CD4-positive, alpha-beta T cell treated with Interferon alpha-2 for 1 hour (primary cell): ENCODE measurements around the gene XXYLT1.
"Not testable (repeated sequence)": the region's sequence is repeated elsewhere in the genome, so short reads cannot be mapped to it uniquely, and the experiment has no call there.

ENCODE experiments used
- DNase-seq, 2 donors: peaks; one replicate each; pipeline ENCODE4 v3.0.0-alpha.2; 2020 to 2022

Gene XXYLT1, protein sequence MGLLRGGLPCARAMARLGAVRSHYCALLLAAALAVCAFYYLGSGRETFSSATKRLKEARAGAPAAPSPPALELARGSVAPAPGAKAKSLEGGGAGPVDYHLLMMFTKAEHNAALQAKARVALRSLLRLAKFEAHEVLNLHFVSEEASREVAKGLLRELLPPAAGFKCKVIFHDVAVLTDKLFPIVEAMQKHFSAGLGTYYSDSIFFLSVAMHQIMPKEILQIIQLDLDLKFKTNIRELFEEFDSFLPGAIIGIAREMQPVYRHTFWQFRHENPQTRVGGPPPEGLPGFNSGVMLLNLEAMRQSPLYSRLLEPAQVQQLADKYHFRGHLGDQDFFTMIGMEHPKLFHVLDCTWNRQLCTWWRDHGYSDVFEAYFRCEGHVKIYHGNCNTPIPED

DNA sequence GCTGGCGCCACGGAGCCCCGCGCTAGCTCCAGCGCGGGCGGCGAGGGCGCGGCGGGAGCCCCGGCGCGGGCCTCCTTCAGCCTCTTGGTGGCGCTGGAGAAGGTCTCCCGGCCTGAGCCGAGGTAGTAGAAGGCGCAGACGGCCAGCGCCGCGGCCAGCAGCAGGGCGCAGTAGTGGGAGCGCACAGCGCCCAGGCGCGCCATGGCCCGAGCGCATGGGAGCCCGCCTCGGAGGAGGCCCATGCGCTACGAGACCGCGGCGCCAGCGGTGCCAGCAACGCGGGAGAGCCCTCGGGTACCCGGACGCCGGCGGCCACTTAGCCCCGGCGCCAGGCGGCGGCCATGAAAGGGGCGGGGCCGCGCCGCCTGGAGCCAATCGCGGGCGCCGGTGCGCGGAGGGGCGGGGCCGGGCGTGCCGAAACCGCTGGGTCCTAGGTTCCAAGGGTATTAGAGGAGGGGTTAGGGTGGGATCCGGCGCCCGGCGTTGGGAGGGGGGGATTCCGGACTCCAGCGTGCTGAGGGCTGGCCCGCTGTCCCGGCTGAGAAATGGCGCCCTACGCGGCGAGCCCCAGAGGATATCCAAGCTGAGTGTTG, at the start of gene XXYLT1:
Gene XXYLT1, minus strand, starts transcription at position 343 of the 593 bp plus-strand sequence. Its CDS starts 101 bp downstream, at position 242.
- DNase-seq, result peak; percentile 85 to 92

DNA sequence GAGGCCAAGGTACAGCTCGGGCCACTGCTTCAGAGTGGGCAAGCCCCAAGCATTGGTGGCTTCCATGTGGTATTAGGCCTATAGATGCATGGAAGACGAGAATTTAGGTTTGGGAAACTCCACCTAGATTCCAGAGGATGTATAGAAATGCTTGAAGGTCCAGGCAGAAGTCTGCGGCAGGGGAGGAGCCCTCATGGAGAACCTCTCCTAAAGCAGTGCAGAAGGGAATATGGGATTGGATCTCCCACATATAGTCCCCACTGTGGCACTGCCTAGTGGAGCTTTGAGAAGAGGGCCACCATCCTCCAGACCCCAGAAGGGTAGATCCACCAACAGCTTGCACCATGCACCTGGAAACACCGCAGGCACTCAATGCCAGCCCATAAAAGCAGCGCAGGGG, 48.1 kb upstream of the XXYLT1 start:
- DNase-seq, result no peak

DNA sequence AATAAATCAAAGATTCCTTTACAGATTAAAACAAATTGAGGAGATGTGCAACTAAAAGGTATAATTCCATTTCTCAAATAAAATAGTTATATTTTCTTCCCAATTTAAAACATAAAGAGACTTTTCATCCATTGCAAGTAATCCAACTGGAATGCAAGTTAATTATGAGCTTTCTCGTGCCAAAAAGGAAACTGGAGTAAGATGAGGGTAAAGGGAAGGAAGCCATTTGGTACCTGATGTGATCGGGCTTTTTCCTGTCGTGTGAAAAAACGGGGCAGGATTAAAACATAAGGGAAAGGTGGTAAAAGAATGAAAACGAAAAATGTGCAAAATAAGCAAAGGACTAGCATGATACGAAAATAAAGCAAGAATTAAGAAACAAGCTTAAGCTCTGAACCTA, 41.8 kb upstream of the XXYLT1 start:
- DNase-seq, result no peak

DNA sequence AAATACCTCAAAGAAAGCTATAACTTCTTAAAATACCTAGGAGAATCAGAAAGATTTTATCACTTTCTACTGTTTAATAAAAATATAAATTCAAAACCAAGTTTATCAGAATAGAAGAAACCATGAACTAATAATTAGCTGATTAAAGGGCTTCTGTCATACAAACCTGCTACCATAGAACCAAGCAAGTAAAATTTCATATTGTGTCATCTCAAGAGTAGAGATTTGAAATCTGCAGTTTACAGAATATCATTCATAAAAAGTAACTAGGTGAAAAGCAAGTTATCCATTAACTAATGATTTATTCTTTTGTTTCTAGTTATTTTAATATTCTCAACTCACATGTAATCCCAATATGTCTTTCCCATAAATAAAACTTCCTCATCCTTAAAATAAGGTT, 36.8 kb upstream of the XXYLT1 start:
- DNase-seq, result no peak

DNA sequence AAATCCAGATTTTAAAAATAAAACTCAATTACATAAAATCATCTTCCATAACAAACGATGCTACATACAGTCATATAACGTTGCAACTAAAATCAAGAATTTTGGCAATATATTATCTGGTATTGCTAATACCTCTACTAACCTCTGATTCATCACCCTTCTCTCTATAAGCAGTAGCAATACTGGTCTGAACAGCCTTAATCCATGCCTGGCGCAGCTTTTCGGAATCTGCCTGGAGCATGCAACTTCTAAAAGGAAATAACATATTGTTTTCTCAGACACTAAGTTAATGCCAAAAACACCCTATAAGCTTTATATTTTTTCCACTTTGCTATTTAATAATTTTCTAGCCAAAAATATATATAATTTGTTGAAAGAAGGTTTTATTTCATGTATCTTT, 35.4 kb upstream of the XXYLT1 start:
- no peak for DNase-seq

DNA sequence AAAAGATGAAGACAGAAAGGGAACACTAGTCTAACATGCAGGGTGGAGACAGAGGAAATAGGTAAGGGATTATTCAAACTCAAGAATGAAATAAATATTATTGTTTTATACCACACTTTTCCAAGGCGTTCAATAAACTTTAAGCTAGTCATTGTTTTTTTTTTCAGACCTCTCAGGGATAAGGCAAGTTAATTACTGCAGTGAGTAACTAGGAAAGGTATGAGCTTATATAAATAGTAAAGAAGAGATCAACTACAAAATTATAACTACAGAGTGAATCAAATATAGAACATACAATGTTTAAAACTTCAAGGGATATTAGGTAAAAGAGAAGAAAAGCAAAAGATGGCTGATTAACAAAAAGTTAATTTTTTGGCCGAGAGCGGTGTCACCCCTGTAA, 31.5 kb upstream of the XXYLT1 start:
- no peak for DNase-seq

DNA sequence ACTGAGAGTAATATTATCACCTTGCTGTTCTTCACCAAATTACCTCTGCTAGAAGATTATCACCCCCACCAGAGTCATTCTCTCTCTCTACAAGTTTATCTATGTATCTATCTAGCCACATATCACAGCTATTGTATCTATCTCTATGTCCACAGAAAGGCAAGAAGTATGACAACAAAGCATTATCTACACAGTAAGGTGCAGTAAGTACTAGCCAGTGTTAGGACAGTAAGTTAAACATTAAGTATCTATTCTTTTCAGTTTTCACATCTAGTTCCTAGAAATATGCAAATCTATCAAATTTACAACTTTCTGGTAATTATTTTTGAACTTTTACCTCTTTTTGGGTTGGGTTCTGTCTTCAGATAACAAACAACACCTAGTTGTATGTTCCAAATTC, 26.5 kb upstream of the XXYLT1 start:
- no peak for DNase-seq

DNA sequence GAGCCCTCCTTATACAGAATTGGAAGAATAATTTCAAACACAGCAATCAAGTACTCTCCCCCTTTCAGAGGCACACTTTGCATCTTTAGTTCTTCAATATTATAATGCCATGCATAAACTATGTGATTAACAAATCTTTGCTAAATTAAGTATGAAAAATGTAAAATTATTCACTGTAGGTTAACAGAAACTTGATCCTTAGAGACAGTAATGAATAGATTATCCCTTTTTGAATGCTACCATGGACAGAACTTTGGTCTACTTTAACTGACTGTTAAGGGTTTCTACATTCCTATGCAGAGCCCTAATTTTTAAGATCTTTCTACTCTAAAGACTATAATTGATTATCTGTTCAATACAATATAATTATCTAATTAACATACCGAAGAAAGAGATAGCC, 25.7 kb upstream of the XXYLT1 start:
- DNase-seq, result no peak

DNA sequence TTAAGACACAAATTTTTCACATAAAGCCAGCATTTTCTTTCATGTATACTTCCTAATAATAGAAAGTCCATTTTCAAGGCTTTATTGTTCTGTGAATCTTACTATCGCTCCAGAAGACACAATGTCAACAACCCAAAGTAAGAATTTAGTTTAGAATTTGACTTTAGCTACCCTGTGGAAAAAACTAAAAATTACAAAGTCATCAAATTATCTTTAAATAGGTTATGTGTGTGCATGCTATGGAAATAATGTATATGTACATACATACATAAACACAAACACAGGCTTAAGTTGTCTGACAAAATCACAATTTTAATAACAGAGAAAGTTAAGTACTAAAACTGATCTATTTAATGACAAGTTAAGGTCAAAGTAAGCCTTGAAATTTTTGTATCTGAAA, 20.2 kb upstream of the XXYLT1 start:
- DNase-seq, result no peak

DNA sequence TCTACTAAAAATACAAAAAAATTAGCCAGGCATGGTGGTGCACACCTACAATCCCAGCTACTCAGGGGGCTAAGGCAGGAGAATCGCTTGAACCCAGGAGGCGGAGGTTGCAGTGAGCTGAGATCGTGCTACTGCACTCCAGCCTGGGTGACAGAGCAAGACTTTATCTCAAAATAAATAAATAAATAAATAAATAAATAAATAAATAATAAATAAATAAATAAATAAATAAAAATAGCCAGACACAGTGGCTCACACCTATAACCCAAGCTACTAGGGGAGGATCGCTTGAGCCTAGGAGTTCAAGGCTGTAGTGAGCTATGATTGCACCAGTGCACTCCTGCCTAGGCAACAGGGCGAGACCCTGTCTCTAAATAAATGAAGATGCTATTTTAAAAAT, 19.7 kb upstream of the XXYLT1 start:
- not testable (repeated sequence) for DNase-seq

GRCh38 chr3:195286115-195286872, 15.3 kb upstream of the XXYLT1 start:
- DNase-seq, result no peak

DNA sequence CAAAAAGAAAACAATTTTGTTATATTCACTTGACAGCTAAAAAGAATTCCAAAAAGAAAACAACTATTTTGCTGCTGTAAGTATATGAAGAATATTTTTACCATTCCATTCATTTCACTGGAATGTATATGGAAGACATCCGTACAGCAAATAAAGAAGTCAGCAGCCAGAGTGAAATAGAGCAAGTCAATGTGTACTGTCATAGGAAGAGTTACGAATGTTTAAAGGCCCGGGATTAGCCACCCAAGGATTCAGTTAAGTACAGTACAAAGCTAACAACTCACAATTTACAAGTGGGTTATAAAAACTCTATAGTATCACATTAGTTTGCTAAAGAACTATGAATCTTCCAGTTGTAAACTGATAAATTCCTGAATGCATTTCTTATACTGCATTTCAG, 14.4 kb upstream of the XXYLT1 start:
- DNase-seq, result no peak

GRCh38 chr3:195284842-195285241, 13.9 kb upstream of the XXYLT1 start:
- DNase-seq, result no peak

DNA sequence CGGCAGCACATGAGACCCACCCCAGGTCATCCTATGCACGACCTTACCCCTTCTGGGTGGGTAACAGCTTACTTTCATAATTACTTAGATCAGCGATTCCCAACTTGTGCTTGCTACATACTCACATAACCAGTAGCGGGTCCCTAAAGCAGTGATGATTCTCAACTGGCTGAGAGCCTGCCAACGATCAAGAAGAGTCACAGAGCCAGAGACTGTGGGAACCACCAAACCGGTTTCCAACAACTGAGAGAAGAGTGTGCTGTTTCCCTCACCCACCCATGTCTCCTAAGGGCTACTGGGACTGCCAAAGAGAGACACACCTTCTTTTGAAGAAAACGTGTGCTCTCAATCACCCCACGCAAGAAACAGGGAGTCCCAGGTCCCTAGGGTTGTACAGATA, 12.0 kb upstream of the XXYLT1 start:
- no peak for DNase-seq

- DNase-seq, result no peak
These were observed 3.5 kb upstream of the XXYLT1 start for GRCh38 chr3:195274259-195274966.

DNA sequence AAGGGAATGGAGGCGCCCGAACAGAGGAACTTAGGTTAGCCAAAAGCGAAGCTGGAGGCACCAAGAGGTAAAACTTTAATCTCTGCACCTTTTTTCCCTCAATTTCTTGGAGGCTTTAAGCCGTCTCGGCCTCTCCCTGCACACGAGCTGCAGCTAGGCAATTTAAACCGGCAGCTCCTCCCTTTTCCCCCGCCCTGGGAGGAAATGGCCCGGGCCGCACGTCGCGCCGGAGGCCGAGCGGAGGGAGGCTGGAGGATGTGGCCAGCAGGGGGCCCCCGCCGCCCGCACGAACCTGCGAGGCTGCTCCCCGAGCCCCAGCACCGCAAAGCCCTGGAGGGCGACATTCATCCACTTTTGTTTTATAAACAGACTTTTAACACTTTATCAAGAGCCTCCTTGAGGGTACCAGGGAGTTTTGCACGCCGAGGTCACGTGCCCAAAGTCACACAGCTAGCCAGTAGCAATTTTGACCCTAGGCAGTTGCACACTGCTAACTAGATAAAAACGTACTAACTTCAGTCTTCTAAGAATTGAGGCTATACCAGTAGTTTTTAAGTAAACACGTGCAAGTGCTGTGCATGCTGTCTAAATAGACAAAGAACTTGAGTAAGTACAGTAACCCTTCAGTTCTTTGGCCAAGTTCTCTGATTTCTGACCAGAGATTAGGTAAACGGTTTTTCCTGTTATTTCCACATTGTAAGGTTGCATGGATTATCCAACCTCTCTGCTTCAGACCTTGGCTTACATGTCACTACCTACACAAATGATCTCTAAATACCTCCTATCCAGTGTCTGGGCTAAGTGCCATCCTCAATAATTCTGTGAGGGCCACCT, 668 bp upstream of the XXYLT1 start:
- DNase-seq, result peak; percentile 84 to 90

DNA sequence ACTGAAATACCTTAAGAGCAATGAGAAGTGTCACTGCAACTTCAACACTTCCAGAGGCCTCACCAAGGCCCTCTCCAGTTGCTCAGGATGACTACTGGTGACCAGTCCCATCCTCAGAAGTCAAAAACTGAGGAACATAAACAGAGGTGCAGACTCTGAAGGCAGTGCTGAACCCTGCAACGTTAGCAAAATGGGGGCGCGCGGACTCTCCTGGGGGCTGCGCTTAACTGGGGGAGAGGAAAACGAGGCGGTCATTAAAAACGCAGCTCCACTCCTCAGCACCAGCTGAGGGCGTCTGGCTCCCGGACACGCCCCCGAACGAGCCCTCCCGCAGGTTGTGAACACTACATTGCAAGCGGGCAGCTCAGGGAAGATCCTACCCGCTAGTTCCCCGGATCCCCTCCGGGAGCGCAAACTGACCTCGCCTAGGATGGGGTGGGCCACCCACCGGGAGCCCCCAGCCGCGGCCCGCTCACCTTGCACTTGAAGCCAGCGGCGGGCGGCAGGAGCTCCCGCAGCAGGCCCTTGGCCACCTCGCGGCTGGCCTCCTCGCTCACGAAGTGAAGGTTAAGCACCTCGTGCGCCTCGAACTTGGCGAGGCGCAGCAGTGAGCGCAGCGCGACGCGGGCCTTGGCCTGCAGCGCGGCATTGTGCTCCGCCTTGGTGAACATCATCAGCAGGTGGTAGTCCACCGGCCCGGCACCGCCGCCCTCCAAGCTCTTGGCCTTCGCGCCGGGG, 711 bp downstream of the XXYLT1 start:
- peak in 1 of 2 donors; percentile 32 for DNase-seq

GRCh38 chr3:195269375-195270078, 1.4 kb downstream of the XXYLT1 start:
- DNase-seq, result no peak

DNA sequence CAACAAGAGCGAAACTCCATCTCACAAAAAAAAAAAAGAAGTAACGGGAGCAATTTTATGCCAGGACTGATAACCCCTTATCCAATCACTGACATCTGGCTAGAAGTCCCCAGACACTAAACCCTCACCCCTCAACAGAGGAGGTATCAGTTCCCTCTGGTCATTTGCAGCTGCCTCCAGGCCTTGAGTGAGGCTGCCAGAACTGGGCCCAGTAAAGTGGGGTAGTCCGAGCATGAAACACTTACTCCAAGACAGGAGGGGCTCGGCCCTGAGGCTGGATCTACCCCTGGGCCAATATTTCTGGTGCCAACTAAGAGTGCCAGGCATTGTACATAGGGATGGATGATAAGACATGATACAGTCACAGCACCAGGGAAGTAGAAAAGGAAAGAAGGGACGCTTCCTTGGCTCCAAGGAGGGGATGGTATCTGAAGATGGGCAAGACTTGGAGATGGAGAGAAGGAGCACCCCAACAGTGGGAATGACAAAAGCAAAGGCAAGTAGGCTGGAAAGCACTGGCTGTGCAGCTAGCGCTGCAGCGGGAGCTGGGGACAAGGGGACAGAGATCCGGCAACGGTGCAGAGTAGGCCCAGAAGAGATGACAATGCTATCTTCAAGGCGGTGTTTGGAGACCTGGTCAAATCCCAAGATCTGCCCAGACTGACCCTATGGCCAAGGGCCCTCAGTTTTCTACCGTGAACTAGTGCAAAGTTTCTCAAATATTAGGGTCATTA, 2.2 kb downstream of the XXYLT1 start:
- no peak for DNase-seq

DNA sequence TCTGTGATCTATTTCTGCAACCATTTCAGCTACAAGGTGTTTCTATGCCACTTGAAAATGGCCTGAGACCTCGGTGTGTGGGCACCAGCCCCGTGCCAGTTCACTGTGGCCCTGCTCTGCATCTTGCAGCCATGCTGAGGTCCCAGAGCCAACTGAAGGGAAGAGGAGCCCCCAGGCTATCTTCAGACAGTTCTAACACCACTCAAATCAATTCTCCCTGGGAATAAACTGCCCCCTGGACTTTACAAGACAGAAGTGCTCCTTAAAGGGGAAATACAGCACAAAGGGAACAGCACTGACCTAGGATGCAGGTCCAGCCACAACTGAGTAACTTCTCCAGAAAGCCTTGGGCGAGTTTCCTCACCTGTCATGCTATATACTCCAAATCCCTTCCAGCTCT, 3.9 kb downstream of the XXYLT1 start:
- no peak for DNase-seq
